ENCODE results near the gene TUBB2B. TPM values are rescaled to one million over a fixed set of nuclear protein-coding genes. Genes with fewer than 3 reads are reported as not detected.

The TUBB2B gene
- total and polyA plus RNA-seq, 2 donors (not counting 1 experiment from before 2014, with no cell fraction given) = 14.7 TPM; not detected in 1

DNA sequence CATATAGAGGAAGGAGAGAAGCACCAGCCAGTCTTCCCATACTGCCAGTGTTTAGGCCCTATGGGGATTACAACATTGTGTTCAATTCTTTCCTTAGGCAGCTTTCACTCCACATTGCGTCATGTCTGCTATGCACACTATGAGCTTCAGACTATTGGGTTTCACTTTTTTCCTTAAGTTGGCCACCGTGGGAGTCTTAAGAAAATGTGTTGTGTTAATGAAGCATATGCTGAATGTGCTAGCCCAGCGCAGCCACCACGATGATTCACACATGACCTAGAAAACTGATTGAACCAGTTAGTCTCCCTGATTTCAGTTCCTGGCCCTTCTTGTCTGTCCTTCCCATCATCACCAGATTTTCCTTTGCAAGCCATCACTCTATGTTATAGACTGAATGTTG, 21.5 kb downstream of the TUBB2B start:
- Histone ChIP-seq H4K20me1 (ENCODE audit: control insufficient read depth, insufficient read depth, low read length, poor library complexity, severe bottlenecking) (no peaks in the 10 kb centered on the region), H2AFZ (ENCODE audit: insufficient read depth, low read depth, low read length, poor library complexity, severe bottlenecking) (no peak overlapping the region), H3K4me1 (ENCODE audit: control insufficient read depth in 2 of 2, insufficient read depth in 2 of 2, low read length in 2 of 2) (peaks cover 15 to 18% of the 10 kb centered on the region in 2 donors), H3K36me3 (replicated peaks in 1 of 2; ENCODE audit: control extremely low read depth in 1 of 2, control insufficient read depth in 1 of 2, extremely low read depth in 1 of 2, insufficient read depth in 2 of 2, low read length in 1 of 2) (no peaks in the 10 kb centered on the region), H3K27ac (ENCODE audit: low read length in 2 of 2) (no peak overlapping the region), H3K27me3 (replicated peaks in 1 of 4; ENCODE audit: control extremely low read depth in 1 of 4, control insufficient read depth in 3 of 4, insufficient read depth in 4 of 4, low read length in 3 of 4) (no peaks in the 10 kb centered on the region), H3K79me2 (ENCODE audit: control insufficient read depth, insufficient read depth, low read length) (no peaks in the 10 kb centered on the region), H3K9ac (ENCODE audit: low read length) (no peak overlapping the region), H3K4me2 (replicated peaks; ENCODE audit: low read depth, low read length, poor library complexity, severe bottlenecking) (no peak overlapping the region), H3K4me3 (ENCODE audit: control extremely low read depth in 1 of 5, extremely low read depth in 1 of 5, insufficient read depth in 1 of 5, low read depth in 2 of 5, low read length in 4 of 5) (no peak overlapping the region), H3K9me3 (ENCODE audit: control extremely low read depth in 1 of 3, control insufficient read depth in 2 of 3, insufficient read depth in 1 of 3, low read length in 2 of 3) (peaks cover 0 to 14% (median 12%) of the 10 kb centered on the region in 3 donors)
- no peak for TF ChIP-seq EZH2 (IDR thresholded peaks at IDR 0.05; ENCODE audit: borderline replicate concordance, insufficient read depth, low read depth, low read length, poor library complexity, severe bottlenecking)
- TF ChIP-seq, protein P1, sequence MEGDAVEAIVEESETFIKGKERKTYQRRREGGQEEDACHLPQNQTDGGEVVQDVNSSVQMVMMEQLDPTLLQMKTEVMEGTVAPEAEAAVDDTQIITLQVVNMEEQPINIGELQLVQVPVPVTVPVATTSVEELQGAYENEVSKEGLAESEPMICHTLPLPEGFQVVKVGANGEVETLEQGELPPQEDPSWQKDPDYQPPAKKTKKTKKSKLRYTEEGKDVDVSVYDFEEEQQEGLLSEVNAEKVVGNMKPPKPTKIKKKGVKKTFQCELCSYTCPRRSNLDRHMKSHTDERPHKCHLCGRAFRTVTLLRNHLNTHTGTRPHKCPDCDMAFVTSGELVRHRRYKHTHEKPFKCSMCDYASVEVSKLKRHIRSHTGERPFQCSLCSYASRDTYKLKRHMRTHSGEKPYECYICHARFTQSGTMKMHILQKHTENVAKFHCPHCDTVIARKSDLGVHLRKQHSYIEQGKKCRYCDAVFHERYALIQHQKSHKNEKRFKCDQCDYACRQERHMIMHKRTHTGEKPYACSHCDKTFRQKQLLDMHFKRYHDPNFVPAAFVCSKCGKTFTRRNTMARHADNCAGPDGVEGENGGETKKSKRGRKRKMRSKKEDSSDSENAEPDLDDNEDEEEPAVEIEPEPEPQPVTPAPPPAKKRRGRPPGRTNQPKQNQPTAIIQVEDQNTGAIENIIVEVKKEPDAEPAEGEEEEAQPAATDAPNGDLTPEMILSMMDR (IDR thresholded peaks at IDR 0.05) = no peak
- intact Hi-C loops (cut with micrococcal nuclease) = no loop called here
- 83% methylated on average over 1 of the region's 4 CpGs for WGBS (ENCODE audit: insufficient coverage)
- no peak for ATAC-seq (ENCODE audit: low read depth)
- H3K27ac Mint-ChIP-seq = no peak overlapping the region
- ChIA-PET POLR2A (no interaction called here), CTCF (no interaction called here)
- peaks cover 8% of the 10 kb centered on the region for H3K9me3 Mint-ChIP-seq (ENCODE audit: insufficient read depth)
- H3K4me3 Mint-ChIP-seq = no peak overlapping the region
- peaks cover 13% of the 10 kb centered on the region for H3K27me3 Mint-ChIP-seq
- DNase-seq = no peak
- peaks cover 32% of the 10 kb centered on the region for H3K4me1 Mint-ChIP-seq

DNA sequence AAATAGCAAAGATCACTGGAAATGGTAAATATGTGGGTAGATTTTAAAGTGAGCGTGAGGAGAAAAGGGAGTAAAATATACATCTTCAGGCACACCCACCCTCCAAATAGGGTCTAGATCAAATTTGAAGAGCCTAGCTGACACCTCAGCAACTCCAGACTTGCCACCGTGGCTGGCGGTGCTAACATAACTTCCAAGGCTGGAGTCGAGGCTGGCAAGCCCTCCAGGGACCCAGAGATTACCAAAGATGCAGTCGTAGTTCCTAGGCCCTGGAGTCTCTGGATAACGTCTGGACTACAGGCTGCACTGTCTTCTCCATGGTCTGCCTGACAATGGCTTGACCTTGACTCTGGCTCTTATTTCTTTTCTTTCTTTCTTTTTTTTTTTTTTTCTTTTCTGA, 22.5 kb downstream of the TUBB2B start:
- peaks cover 15 to 18% of the 10 kb centered on the region in 2 donors for H3K4me1 ChIP-seq (ENCODE audit: control insufficient read depth in 2 of 2, insufficient read depth in 2 of 2, low read length in 2 of 2)
- TF ChIP-seq, protein P1 (IDR thresholded peaks at IDR 0.05) = no peak
- TF ChIP-seq EZH2 (IDR thresholded peaks at IDR 0.05; ENCODE audit: borderline replicate concordance, insufficient read depth, low read depth, low read length, poor library complexity, severe bottlenecking) = no peak
- H3K9me3 ChIP-seq (ENCODE audit: control extremely low read depth in 1 of 3, control insufficient read depth in 2 of 3, insufficient read depth in 1 of 3, low read length in 2 of 3) = peaks cover 0 to 14% (median 12%) of the 10 kb centered on the region in 3 donors
- DNase-seq = no peak
- no peaks in the 10 kb centered on the region for H3K79me2 ChIP-seq (ENCODE audit: control insufficient read depth, insufficient read depth, low read length)
- no peak overlapping the region for H3K4me3 ChIP-seq (ENCODE audit: control extremely low read depth in 1 of 5, extremely low read depth in 1 of 5, insufficient read depth in 1 of 5, low read depth in 2 of 5, low read length in 4 of 5)
- Mint-ChIP-seq H3K27me3 (peaks cover 13% of the 10 kb centered on the region), H3K27ac (no peak overlapping the region), H3K4me1 (peaks cover 32% of the 10 kb centered on the region), H3K4me3 (peak overlapping the region; percentile 38), H3K9me3 (ENCODE audit: insufficient read depth) (peaks cover 8% of the 10 kb centered on the region)
- intact Hi-C loops (cut with micrococcal nuclease) = no loop called here
- no peaks in the 10 kb centered on the region for H3K27me3 ChIP-seq (replicated peaks in 1 of 4; ENCODE audit: control extremely low read depth in 1 of 4, control insufficient read depth in 3 of 4, insufficient read depth in 4 of 4, low read length in 3 of 4)
- no peaks in the 10 kb centered on the region for H3K36me3 ChIP-seq (replicated peaks in 1 of 2; ENCODE audit: control extremely low read depth in 1 of 2, control insufficient read depth in 1 of 2, extremely low read depth in 1 of 2, insufficient read depth in 2 of 2, low read length in 1 of 2)
- H3K4me2 ChIP-seq (replicated peaks; ENCODE audit: low read depth, low read length, poor library complexity, severe bottlenecking) = no peak overlapping the region
- no peak for ATAC-seq (ENCODE audit: low read depth)
- no peak overlapping the region for H3K27ac ChIP-seq (ENCODE audit: low read length in 2 of 2)
- H3K9ac ChIP-seq (ENCODE audit: low read length) = no peak overlapping the region
- POLR2A ChIA-PET = no interaction called here
- WGBS (ENCODE audit: insufficient coverage) = 87% methylated on average over 5 of the region's 6 CpGs
- H2AFZ ChIP-seq (ENCODE audit: insufficient read depth, low read depth, low read length, poor library complexity, severe bottlenecking) = no peak overlapping the region
- CTCF ChIA-PET = no interaction called here
- no peaks in the 10 kb centered on the region for H4K20me1 ChIP-seq (ENCODE audit: control insufficient read depth, insufficient read depth, low read length, poor library complexity, severe bottlenecking)
